H1 (cell line): ENCODE results near the gene CCDC136. TPM values are rescaled to one million over a fixed set of nuclear protein-coding genes. Genes with fewer than 3 reads are reported as not detected.

Source experiments
- CTCF ChIA-PET: fragments of 300-600 bp; sonication (Branson Sonifier 250); formaldehyde crosslinking; loops from one replicate; lab custom pipeline; 2021; ENCODE audit not compliant: partially characterized antibody; lab: Charles Lee
- POLR2A ChIA-PET: fragments of 300-600 bp; sonication (Branson Sonifier 250); formaldehyde crosslinking; loops from one replicate; lab custom pipeline; 2021; ENCODE audit warnings: inconsistent platforms; ENCODE audit not compliant: partially characterized antibody; lab: Charles Lee
- DNase-seq, 2 experiments: peaks; one replicate each; pipeline versions ENCODE4 v3.0.0 to v3.0.0-alpha.2; 2010 to 2022; ENCODE audit warnings: low spot score in 2 of 2, low read depth in 1 of 2, mixed read lengths in 1 of 2
- FAIRE-seq: peaks from 2 replicates; lab custom pipeline; 2011; peaks lifted over from hg19 to GRCh38; lab: Jason Lieb, UNC
- H2AFZ ChIP-seq: 2 replicates; pipeline ENCODE4 v1.8.1; 2012; ENCODE audit warnings: low read length, inconsistent platforms
- H2AK5ac ChIP-seq: 2 replicates; pipeline ENCODE4 v1.6.1; 2013; ENCODE audit warnings: low read depth, low read length
- H2BK120ac ChIP-seq: replicated peaks from 2 replicates; pipeline ENCODE3; 2013; ENCODE audit warnings: low read depth, low read length, inconsistent platforms
- H2BK12ac ChIP-seq: 2 replicates; pipeline ENCODE4 v1.6.1; 2013; ENCODE audit warnings: low read depth, low read length
- H2BK15ac ChIP-seq: 2 replicates; pipeline ENCODE4 v1.6.1; 2013; ENCODE audit warnings: low read length
- H2BK20ac ChIP-seq: 2 replicates; pipeline ENCODE4 v1.6.1; 2013; ENCODE audit warnings: low read length
- H2BK5ac ChIP-seq: 2 replicates; pipeline ENCODE4 v1.6.1; 2013; ENCODE audit warnings: low read depth, low read length
- H3K14ac ChIP-seq: 2 replicates; pipeline ENCODE4 v1.6.1; 2013; ENCODE audit warnings: inconsistent platforms; ENCODE audit not compliant: insufficient read length
- H3K18ac ChIP-seq: 2 replicates; pipeline ENCODE4 v1.6.1; 2013; ENCODE audit warnings: low read length; ENCODE audit errors: extremely low read depth
- H3K23ac ChIP-seq: 2 replicates; pipeline ENCODE4 v1.6.1; 2013; ENCODE audit warnings: inconsistent platforms; ENCODE audit not compliant: insufficient read length
- H3K23me2 ChIP-seq: 2 replicates; pipeline ENCODE4 v1.6.1; 2013; ENCODE audit warnings: low read depth, low read length
- H3K27ac ChIP-seq: 2 replicates; pipeline ENCODE4 v1.6.1; 2011; ENCODE audit warnings: low read depth, low read length, inconsistent platforms
- H3K27me3 ChIP-seq, 4 experiments: replicated peaks in 1 of 4; 1 replicate in 1 of 4; 2 replicates in 3 of 4; pipeline versions ENCODE4 v1.6.1 to v1.8.1; 2011 to 2013; ENCODE audit warnings: low read length in 3 of 4, mild to moderate bottlenecking in 3 of 4, inconsistent platforms in 2 of 4, mixed read lengths in 2 of 4, moderate library complexity in 1 of 4; ENCODE audit not compliant: control insufficient read depth in 3 of 4, insufficient read depth in 3 of 4; ENCODE audit errors: extremely low read depth in 1 of 4
- H3K36me3 ChIP-seq, 4 experiments: 2 replicates each; pipeline versions ENCODE4 v1.6.1 to v1.8.1; 2011 to 2013; ENCODE audit warnings: mild to moderate bottlenecking in 4 of 4, low read length in 3 of 4, moderate library complexity in 2 of 4, control low read depth in 1 of 4, inconsistent platforms in 1 of 4; ENCODE audit not compliant: insufficient read depth in 4 of 4, control insufficient read depth in 2 of 4
- H3K4ac ChIP-seq: replicated peaks from 2 replicates; pipeline ENCODE3; 2013; ENCODE audit warnings: low read length, low read depth, mixed read lengths, inconsistent platforms; ENCODE audit not compliant: insufficient read length
- H3K4me1 ChIP-seq, 4 experiments: replicated peaks in 1 of 4; 1 replicate in 1 of 4; 2 replicates in 3 of 4; pipeline versions ENCODE4 v1.6.1 to v1.8.1; 2011 to 2013; ENCODE audit warnings: low read length in 3 of 4, inconsistent platforms in 2 of 4, mixed read lengths in 1 of 4; ENCODE audit not compliant: insufficient read depth in 4 of 4, control insufficient read depth in 3 of 4
- H3K4me2 ChIP-seq, 2 experiments: 2 replicates each; pipeline versions ENCODE4 v1.6.1 to v1.8.1; 2011 to 2013; ENCODE audit warnings: low read depth in 2 of 2, low read length in 2 of 2, control low read depth in 1 of 2, inconsistent platforms in 1 of 2, mild to moderate bottlenecking in 1 of 2; ENCODE audit not compliant: insufficient read depth in 1 of 2
- H3K4me3 ChIP-seq, 4 experiments: fragments of 200-600, 300-600 bp in 1 of 4; sonication (generic), shearing (Covaris generic), sonication (Bioruptor Twin) in 1 of 4; 2 replicates each; pipeline versions ENCODE4 v1.5.1 to v1.8.1; 2011 to 2016; ENCODE audit warnings: low read length in 4 of 4, low read depth in 3 of 4, control low read depth in 2 of 4, inconsistent platforms in 2 of 4, mild to moderate bottlenecking in 2 of 4, mixed read lengths in 1 of 4, moderate library complexity in 1 of 4; ENCODE audit not compliant: insufficient read depth in 2 of 4; ENCODE audit errors: extremely low read depth in 1 of 4
- H3K56ac ChIP-seq: replicated peaks from 2 replicates; pipeline ENCODE3; 2013; ENCODE audit warnings: low read depth, mild to moderate bottlenecking, mixed read lengths, low read length, inconsistent platforms; ENCODE audit not compliant: insufficient read length
- H3K79me1 ChIP-seq: 2 replicates; pipeline ENCODE4 v1.6.1; 2013; ENCODE audit warnings: low read depth, low read length, control low read depth
- H3K79me2 ChIP-seq, 2 experiments: 2 replicates each; pipeline versions ENCODE4 v1.6.1 to v1.8.1; 2012 to 2013; ENCODE audit warnings: low read length in 2 of 2, mild to moderate bottlenecking in 2 of 2, inconsistent platforms in 1 of 2; ENCODE audit not compliant: insufficient read depth in 2 of 2, control insufficient read depth in 1 of 2
- H3K9ac ChIP-seq, 4 experiments: replicated peaks in 1 of 4; 1 replicate in 1 of 4; 2 replicates in 3 of 4; pipeline versions ENCODE4 v1.6.1 to v1.8.1; 2011 to 2013; ENCODE audit warnings: low read depth in 3 of 4, low read length in 3 of 4, control low read depth in 2 of 4, mild to moderate bottlenecking in 2 of 4, moderate library complexity in 2 of 4, inconsistent platforms in 1 of 4; ENCODE audit errors: extremely low read depth in 1 of 4
- H3K9me3 ChIP-seq, 2 experiments: 2 replicates each; pipeline versions ENCODE4 v1.6.1 to v1.8.1; 2012 to 2013; ENCODE audit warnings: mild to moderate bottlenecking in 2 of 2, moderate library complexity in 2 of 2, control low read depth in 1 of 2, inconsistent platforms in 1 of 2, low read depth in 1 of 2, low read length in 1 of 2, mixed read lengths in 1 of 2; ENCODE audit not compliant: insufficient read depth in 2 of 2
- H4K20me1 ChIP-seq, 2 experiments: replicated peaks in 1 of 2; 2 replicates each; pipeline versions ENCODE3 to v1.8.1; 2011 to 2013; ENCODE audit warnings: inconsistent platforms in 2 of 2, low read length in 2 of 2, mild to moderate bottlenecking in 1 of 2; ENCODE audit not compliant: insufficient read depth in 2 of 2, control insufficient read depth in 1 of 2
- H4K5ac ChIP-seq: 2 replicates; pipeline ENCODE4 v1.6.1; 2013; ENCODE audit warnings: low read length, low read depth, mixed read lengths, inconsistent platforms; ENCODE audit not compliant: insufficient read length
- H4K8ac ChIP-seq: 2 replicates; pipeline ENCODE4 v1.8.0; 2013; ENCODE audit warnings: mild to moderate bottlenecking, moderate library complexity, low read length, inconsistent platforms; ENCODE audit not compliant: insufficient read depth; ENCODE audit errors: extremely low read depth
- H4K91ac ChIP-seq: replicated peaks from 2 replicates; pipeline ENCODE3; 2013; ENCODE audit warnings: low read length, mixed read lengths, inconsistent platforms; ENCODE audit not compliant: insufficient read length
- CHD1 ChIP-seq: IDR thresholded peaks from 2 replicates; pipeline ENCODE4 v1.6.1; 2012; ENCODE audit warnings: low read depth, low read length, improper control_type of control experiment
- EP300 ChIP-seq, 2 experiments: IDR thresholded peaks; 1 replicate in 1 of 2; 2 replicates in 1 of 2; pipeline ENCODE4 v1.6.1; 2011 to 2012; ENCODE audit warnings: low read depth in 2 of 2, low read length in 2 of 2, mild to moderate bottlenecking in 2 of 2, borderline replicate concordance in 1 of 2, inconsistent platforms in 1 of 2, moderate library complexity in 1 of 2
- KDM1A ChIP-seq: fragments of 200-600, 300-600 bp; sonication (generic); IDR thresholded peaks from 2 replicates; pipeline ENCODE4 v1.7.1; 2016; ENCODE audit warnings: mild to moderate bottlenecking, low read length, borderline replicate concordance
- KDM4A ChIP-seq: IDR thresholded peaks from one replicate; pipeline ENCODE4 v1.7.1; 2012; ENCODE audit warnings: low read depth, mild to moderate bottlenecking, moderate library complexity, low read length, inconsistent platforms; ENCODE audit not compliant: severe bottlenecking
- KDM5A ChIP-seq: fragments of 200-600 bp; IDR thresholded peaks from 2 replicates; pipeline ENCODE4 v1.7.1; 2012; ENCODE audit warnings: mild to moderate bottlenecking, low read length, inconsistent platforms, mixed read lengths
- TBP ChIP-seq: IDR thresholded peaks from 2 replicates; pipeline ENCODE4 v1.6.1; 2011; ENCODE audit warnings: low read depth, low read length, improper control_type of control experiment
- TCF12 ChIP-seq: IDR thresholded peaks from 2 replicates; pipeline ENCODE4 v1.6.1; 2011; ENCODE audit warnings: low read depth, mild to moderate bottlenecking, low read length
- WGBS, 2 experiments: shearing (Covaris generic) in 1 of 2; methylation state at CpG; one replicate each; pipeline versions ENCODE4 v1.1.6 to v1.1.7; 2013 to 2015; ENCODE audit warnings: low lambda C conversion rate in 2 of 2, mixed read lengths in 2 of 2, inconsistent platforms in 1 of 2, low coverage in 1 of 2, missing lambda C conversion rate in 1 of 2; ENCODE audit not compliant: insufficient replicate concordance in 2 of 2, insufficient coverage in 1 of 2, insufficient read length in 1 of 2; ENCODE audit errors: extremely low coverage in 1 of 2, missing lambda C conversion rate in 1 of 2; 5-methylcytosine and 5-hydroxymethylcytosine counted together
- polyA plus RNA-seq, 7 experiments: library from polyadenylated mRNA; depleted of rRNA in 3 of 7; stranded (reverse) in 5 of 7; unstranded in 2 of 7; fragments of >200 nt in 5 of 7; fragments of 200-250 nt in 2 of 7; gene quantifications; 1 replicate in 5 of 7; 2 replicates in 1 of 7; 4 replicates in 1 of 7; pipeline versions ENCODE4 v1.2.1 to v1.2.3, GENCODE V29; 2011 to 2013; ENCODE audit warnings: missing spikeins in 2 of 7, mixed read lengths in 2 of 7
- total RNA-seq: library from RNA; stranded (reverse); fragmentation: NEBNext Ultra II Directional; extraction: Animal tissue kit (Norgen Biotek cat#: 25700); gene quantifications from 2 replicates; pipeline ENCODE4 v1.2.1, GENCODE V29; 2021
- TF ChIP-seq, protein P1 (sequence below): IDR thresholded peaks from 2 replicates; pipeline ENCODE4 v1.6.1; 2012; ENCODE audit warnings: low read length, inconsistent platforms
- TF ChIP-seq, protein P2 (sequence below): IDR thresholded peaks from 2 replicates; pipeline ENCODE4 v1.6.1; 2011; ENCODE audit warnings: low read length, improper control_type of control experiment

CCDC136 gene
- total and polyA plus RNA-seq, 2 of the 8 experiments (the other 6 are each of a cell fraction or from before 2014, with no cell fraction given) = 35.6 to 47.7 TPM

DNA sequence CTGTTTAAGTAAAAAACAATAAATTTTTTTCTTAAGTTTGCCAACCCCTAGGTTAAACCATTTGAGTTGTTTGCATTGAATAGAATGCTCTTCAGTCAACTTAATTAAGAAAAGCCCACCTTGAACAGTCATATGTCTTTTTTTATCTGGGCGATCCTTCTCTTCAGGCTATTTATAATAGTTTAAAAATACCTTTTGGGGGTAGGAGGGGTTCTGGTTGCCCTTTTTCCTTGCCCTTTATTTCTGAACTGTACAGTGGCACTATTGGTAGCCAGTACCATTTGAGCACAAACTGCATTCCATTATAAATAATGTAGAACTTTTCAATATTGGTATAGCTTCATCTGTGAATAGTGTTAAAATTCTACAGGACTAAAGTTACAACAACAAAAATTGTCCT, 39.5 kb upstream of the CCDC136 start:
- Histone ChIP-seq H3K14ac (no peak overlapping the region), H3K4me3 (no peak overlapping the region), H4K91ac (no peak overlapping the region), H3K4me1 (no peaks in the 10 kb centered on the region), H3K56ac (no peak overlapping the region), H3K18ac (no peak overlapping the region), H3K27me3 (no peaks in the 10 kb centered on the region), H3K79me2 (peaks cover 1 to 49% of the 10 kb centered on the region in 2 experiments; a peak in 3 of 4 replicates), H4K5ac (no peak overlapping the region), H3K4ac (no peak overlapping the region), H3K4me2 (no peak overlapping the region), H2BK15ac (no peak overlapping the region), H3K27ac (no peak overlapping the region), H2BK120ac (no peak overlapping the region), H3K9ac (no peak overlapping the region), H4K20me1 (peaks cover 10 to 16% of the 10 kb centered on the region in 2 experiments), H2AFZ (no peak overlapping the region), H3K79me1 (peaks cover 7% of the 10 kb centered on the region), H3K23me2 (no peaks in the 10 kb centered on the region), H4K8ac (no peak overlapping the region), H3K36me3 (peaks cover 17 to 93% (median 49%) of the 10 kb centered on the region in 4 experiments), H2BK12ac (no peak overlapping the region), H2BK5ac (no peak overlapping the region), H2BK20ac (no peak overlapping the region), H3K23ac (no peak overlapping the region), H3K9me3 (no peaks in the 10 kb centered on the region), H2AK5ac (no peak overlapping the region)
- DNase-seq (no peak), FAIRE-seq (no peak)
- whole genome bisulfite sequencing, 2 experiments = 93% methylated on average over 1 of the region's 1 CpG; no CpG with 5 or more reads in 1 of the 2 experiments
- TF ChIP-seq, protein P1, sequence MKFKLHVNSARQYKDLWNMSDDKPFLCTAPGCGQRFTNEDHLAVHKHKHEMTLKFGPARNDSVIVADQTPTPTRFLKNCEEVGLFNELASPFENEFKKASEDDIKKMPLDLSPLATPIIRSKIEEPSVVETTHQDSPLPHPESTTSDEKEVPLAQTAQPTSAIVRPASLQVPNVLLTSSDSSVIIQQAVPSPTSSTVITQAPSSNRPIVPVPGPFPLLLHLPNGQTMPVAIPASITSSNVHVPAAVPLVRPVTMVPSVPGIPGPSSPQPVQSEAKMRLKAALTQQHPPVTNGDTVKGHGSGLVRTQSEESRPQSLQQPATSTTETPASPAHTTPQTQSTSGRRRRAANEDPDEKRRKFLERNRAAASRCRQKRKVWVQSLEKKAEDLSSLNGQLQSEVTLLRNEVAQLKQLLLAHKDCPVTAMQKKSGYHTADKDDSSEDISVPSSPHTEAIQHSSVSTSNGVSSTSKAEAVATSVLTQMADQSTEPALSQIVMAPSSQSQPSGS = no peak
- TF ChIP-seq, protein P2, sequence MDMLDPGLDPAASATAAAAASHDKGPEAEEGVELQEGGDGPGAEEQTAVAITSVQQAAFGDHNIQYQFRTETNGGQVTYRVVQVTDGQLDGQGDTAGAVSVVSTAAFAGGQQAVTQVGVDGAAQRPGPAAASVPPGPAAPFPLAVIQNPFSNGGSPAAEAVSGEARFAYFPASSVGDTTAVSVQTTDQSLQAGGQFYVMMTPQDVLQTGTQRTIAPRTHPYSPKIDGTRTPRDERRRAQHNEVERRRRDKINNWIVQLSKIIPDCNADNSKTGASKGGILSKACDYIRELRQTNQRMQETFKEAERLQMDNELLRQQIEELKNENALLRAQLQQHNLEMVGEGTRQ = no peak
- TF ChIP-seq TBP (no peak), KDM1A (no peak), TCF12 (no peak), CHD1 (no peak), KDM4A (no peak), EP300 (IDR thresholded peaks at IDR 0.05; ENCODE audit: borderline replicate concordance in 1 of 2, low read depth in 2 of 2, low read length in 2 of 2) (no peak), KDM5A (no peak)
- CTCF ChIA-PET = no interaction called here
- POLR2A ChIA-PET = no interaction called here
